HG03066 (cell line): ENCODE data around the gene ADAM8.
"Not testable (repeated sequence)": the region's sequence is repeated elsewhere in the genome, so short reads cannot be mapped to it uniquely, and the experiment has no call there.

Experiments
- ATAC-seq: cut with Tn5 transposase; IDR thresholded peaks from one replicate; pipeline ENCODE4 v1.9.1; 2021; ENCODE audit warnings: low read depth; ENCODE audit not compliant: unreplicated experiment

ADAM8 gene

DNA sequence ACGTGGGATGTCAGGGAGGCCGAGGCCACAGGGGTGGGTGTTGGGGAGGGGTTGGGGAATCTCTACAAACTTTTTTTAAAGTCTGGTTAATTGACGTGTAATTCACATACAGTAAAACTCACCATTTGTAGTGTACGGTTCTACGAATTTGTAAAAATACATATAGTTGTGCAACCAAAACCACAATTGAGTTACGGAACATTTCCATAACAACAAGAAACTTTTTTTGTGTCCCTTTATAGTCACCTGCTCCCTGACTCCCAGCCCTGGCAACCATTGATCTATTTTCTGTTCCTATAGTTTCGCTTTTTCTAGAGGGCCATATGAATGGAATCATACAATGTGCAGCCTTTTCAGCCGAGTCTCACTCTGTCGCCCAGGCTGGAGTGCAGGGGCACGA, 41.9 kb downstream of the ADAM8 start:
- ATAC-seq = not testable (repeated sequence)

GRCh38 chr10:133231946-133232574, 44.6 kb downstream of the ADAM8 start:
- no peak for ATAC-seq

DNA sequence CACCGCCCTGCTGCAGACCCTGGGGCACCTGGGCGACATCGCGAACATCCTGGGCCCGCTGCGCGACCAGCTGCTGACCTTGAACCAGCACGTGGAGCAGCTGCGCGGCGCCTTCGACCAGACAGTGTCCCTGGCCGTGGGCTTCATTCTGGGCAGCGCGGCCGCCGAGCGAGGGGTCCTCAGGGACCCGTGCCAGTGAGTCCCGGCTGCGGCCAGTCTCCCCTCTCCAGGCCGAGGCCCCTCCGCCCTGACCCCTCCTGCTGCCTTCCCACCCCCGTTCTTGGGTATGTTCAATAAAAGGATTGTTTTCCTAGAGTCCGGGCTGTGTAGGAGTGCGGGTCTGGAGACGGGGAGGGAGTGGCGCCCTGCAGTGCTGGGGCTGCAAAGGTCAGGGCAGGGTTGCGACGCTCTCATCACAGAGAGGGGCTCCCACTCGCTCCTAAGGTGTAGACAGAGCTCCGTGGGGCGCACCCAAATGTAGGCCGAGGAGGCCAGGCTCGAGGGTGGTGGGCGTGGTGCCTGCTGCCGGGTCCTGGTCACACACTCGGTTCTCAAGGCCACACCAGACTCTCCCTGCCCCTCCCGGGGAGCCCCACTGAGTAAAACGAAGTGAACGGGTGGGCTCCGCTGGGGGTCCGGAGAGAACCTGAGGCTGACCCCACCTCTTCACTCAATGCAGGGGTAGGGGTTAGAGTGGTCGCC, 45.3 kb downstream of the ADAM8 start:
- no peak for ATAC-seq

GRCh38 chr10:133230387-133231195, 46.1 kb downstream of the ADAM8 start:
- ATAC-seq = no peak

- no peak for ATAC-seq
These were observed 46.7 kb downstream of the ADAM8 start, which contains the start of gene UTF1 for GRCh38 chr10:133230044-133230361. Gene UTF1 (plus strand): TSS chr10:133230217. CDS start chr10:133230289, 72 bp downstream.

DNA sequence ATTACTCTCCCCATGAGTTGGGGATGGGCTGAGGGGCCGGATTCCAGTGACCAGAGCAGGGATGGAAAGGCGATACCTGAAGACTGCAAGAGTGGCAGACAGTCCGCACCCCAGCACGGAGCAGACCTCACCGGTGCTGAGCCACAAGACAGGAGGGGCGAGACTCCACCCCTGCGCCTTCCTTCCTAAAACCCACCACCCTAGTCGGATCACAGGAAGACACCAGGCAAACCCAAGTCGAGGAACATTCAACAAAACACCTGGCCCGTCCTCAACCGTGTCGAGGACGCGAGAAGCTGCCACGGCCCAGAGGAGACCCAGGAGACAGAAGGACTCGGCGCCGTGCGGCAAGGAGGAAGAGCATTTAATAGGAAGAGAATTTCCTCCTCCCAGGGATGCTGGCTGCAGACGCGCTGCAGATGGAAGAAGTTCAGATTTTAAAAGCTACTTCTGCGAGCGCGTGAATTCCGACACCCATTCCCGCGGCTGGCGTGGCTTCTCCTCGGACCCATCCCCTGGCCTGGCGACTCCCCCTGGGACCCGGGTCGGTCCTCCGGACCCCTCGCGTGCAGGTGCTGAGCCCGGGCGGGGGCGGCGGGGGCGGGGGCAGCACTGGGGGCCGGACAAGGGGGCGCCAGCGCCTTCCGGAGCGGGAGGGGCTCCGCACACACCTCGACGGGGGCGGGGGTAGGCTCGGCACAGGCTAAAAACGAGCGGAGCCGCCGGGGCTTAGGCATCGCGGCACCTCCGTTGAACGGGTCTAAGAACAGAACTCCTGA, 47.2 kb downstream of the ADAM8 start:
- no peak for ATAC-seq

DNA sequence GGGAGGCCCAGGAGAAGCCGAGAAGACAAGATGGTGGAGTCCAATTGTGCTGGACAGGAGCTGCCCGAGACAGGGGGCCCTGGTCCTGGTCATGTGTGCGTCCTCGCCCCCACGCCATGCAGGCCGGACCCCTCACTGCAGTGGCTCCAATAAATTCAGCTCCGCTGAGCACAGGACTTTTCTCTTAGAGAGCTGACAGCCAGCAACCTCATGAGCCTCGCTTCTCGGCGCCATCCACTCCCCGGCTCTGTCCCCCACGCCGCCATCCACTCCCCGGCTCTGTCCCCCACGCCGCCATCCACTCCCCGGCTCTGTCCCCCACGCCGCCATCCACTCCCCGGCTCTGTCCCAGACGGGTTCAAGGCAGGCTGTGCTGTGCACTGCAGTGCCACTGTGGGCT, 49.4 kb downstream of the ADAM8 start:
- no peak for ATAC-seq

- ATAC-seq = no peak
These were observed 50.3 kb downstream of the ADAM8 start for GRCh38 chr10:133226251-133226808.

DNA sequence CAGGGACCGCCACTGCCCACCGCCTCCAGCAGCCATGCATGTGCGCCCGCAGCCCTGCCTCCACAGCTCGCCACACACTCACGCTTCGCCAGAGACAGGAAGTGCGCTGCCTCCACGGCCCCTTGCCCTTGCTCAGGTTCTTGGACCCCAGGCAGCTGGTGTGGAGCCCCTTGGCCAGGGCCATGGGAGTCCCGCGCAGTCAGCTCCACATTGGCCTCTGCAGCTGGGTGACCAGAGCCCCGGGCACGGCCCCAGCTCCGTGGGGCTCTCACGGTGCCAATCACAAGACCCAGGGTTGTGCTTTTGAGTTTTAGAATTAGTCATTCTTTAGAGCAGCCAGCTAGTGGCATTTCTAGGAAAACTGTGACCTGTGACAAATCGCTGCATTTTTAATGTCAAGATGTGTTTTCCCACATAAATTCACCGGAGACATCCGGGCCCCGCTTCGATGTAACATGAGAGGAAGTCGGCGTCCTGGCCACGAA, 50.9 kb downstream of the ADAM8 start:
- no peak for ATAC-seq

DNA sequence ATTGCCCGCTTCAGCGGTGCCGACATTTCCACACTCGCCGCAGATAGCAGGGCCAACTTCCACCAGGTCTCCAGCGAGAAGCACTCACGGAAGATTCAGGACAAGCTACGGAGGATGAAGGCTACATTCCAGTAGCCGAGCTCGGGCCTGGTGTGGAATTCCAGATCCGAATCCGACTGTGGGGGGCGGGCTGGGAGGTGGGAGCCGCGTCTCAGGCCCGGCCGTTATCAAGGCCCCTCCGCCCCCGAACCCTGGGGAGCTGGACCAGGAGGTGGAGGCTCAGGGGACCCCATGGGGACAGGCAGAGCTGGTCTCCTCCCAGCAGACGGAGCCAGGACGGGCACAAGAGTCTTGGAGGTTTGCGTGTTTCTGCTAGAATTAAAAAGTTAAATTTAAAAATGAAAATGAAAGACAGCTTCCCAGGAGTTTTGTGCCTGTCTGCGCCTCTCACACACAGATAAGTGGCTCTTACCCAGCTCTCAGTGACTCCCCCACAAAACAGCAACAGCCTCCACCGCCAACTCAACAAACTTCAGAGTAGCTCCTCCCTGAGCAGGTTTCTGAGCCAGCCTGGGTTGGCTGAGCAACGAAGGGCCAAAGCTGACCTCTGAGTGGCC, 51.8 kb downstream of the ADAM8 start:
- ATAC-seq = no peak

DNA sequence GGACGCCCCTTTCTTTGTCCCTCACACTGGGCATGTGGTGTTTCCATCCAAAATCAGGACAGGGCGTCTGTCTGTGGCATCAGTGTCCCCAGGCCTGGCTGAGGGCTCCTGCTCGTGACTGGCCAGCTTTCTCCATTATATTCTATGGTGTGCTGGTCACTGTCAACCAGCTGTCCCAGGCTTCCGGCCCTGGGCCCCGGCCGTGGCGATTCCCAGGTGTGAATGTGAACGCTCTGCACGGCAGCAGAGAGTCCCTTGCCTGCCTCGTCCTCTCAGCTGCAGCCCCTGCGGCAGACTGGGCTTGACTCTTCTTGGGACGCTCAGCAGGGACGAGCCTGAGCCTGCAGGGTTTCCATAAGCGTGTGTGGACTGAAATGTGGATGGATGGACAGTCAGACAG, 52.6 kb downstream of the ADAM8 start:
- no peak for ATAC-seq

GRCh38 chr10:133221756-133222155, 54.9 kb downstream of the ADAM8 start:
- ATAC-seq = not testable (repeated sequence)

GRCh38 chr10:133221331-133221730, 55.3 kb downstream of the ADAM8 start:
- no peak for ATAC-seq

DNA sequence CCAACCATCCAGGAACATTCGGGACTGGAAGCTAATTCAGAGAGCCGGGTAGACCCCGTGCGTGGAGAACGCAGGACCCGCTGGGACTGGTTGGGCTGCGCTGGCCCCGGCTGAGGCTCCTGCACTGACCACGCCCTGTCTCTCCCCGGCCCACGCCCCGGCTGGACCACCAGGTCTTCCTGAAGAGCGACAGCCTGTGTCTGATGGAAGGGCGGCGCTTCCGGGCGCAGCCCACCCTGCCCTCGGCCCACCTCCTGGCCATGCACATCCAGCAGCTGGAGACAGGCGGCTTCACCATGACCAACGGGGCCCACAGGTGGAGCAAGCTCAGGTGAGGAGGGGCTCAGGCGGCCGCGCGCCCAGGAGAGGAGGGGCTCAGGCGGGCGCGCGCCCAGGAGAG, 56.9 kb downstream of the ADAM8 start:
- no peak for ATAC-seq

DNA sequence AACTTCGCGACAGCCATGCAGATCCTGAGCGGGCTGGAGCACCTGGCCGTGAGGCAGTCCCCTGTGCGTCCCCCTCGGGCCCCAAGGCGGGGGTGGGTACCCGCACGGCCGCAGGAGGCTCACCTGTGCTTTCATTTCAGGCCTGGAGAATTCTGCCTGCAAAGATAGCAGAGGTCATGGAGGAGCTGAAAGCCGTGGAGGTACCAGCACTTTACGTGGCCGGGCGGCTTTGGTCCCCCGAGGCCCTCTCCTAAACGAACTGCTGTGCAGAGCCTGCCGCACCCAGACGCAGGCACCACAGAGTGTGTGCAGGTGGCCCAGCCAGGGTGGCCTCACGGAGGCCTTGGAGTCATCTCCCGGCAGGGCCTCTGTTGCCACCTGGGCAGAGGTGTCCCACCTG, 57.8 kb downstream of the ADAM8 start:
- no peak for ATAC-seq

GRCh38 chr10:133217800-133218589, 58.7 kb downstream of the ADAM8 start:
- no peak for ATAC-seq

DNA sequence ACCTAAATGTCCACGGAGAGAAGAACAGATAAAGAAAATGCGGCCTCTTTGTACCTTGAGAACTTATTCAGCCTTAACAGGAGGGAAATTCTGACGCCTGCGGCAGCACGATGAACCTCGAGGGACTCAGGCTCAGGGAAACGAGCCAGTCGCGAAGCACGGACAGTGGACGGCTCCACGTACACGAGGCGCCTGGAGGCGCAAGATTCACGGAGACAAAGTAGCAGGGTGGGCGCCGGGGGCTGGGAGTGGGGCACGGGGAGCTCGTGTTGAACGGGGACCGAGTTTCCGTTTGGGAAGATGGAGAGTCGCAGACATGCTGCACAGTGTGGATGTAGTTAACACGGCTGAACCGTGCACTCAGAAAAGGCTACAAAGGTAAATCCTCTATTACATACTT, 59.9 kb downstream of the ADAM8 start:
- ATAC-seq = no peak

DNA sequence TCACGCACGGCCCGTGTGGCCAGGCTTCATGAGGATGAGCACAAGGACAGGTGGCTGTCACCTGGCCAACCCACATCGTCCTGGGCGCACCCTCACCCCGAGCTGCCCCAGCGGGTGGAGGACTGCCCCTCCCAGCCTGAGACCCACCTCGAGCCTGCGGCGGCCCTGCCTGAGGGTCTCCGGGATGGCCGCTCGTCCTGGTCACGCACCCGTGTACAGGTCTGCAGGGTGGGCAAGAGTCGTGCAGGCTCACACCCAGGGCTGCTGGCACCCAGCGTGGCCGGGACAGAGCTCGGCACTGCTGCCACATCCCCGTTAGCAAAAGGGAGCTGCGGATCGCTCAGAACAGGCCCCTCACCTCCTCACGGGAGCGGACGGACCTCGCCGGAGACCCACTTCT, 61.1 kb downstream of the ADAM8 start:
- ATAC-seq = no peak
